OCI-LY1 (cell line): Measurements from ENCODE around the gene ASCC1.
A peak's percentile ranks its signal among the peaks of the same experiment; 100 is the strongest.

Source experiments
- H2AFZ ChIP-seq: fragments of 200-600 bp; sonication (generic), shearing (Covaris generic); 2 replicates; pipeline ENCODE4 v1.6.0; 2014; ENCODE audit warnings: antibody characterized with exemption, mild to moderate bottlenecking, low read length
- H3F3A ChIP-seq: fragments of 200-600 bp; sonication (generic), shearing (Covaris generic); 2 replicates; pipeline ENCODE4 v1.6.0; 2014; ENCODE audit warnings: mild to moderate bottlenecking, antibody characterized with exemption, low read length, moderate library complexity; ENCODE audit not compliant: insufficient read depth
- H3K27ac ChIP-seq: fragments of 200-600 bp; sonication (generic); 2 replicates; pipeline ENCODE4 v1.5.1; 2014; ENCODE audit warnings: low read length, mixed run types, mild to moderate bottlenecking, low read depth; ENCODE audit not compliant: poor library complexity, severe bottlenecking
- H3K27me3 ChIP-seq: fragments of 200-600 bp; sonication (generic); 2 replicates; pipeline ENCODE4 v1.6.0; 2014; ENCODE audit warnings: antibody characterized with exemption, mild to moderate bottlenecking, low read length, moderate library complexity; ENCODE audit not compliant: insufficient read depth
- H3K36me3 ChIP-seq: fragments of 200-600 bp; sonication (generic); 2 replicates; pipeline ENCODE4 v1.6.1; 2014; ENCODE audit warnings: mild to moderate bottlenecking, antibody characterized with exemption, low read length, moderate library complexity, mixed read lengths; ENCODE audit not compliant: insufficient read depth
- H3K4me1 ChIP-seq: fragments of 200-600 bp; sonication (generic); 2 replicates; pipeline ENCODE4 v1.5.1; 2014; ENCODE audit warnings: mild to moderate bottlenecking, low read length, moderate library complexity; ENCODE audit not compliant: insufficient read depth, severe bottlenecking
- H3K4me2 ChIP-seq: fragments of 200-600 bp; sonication (generic), shearing (Covaris generic); 2 replicates; pipeline ENCODE4 v1.6.1; 2014; ENCODE audit warnings: low read length
- H3K4me3 ChIP-seq: fragments of 200-600 bp; sonication (generic); 2 replicates; pipeline ENCODE4 v1.5.1; 2014; ENCODE audit warnings: low read length, low read depth, mild to moderate bottlenecking, mixed read lengths; ENCODE audit not compliant: poor library complexity, severe bottlenecking
- H3K79me2 ChIP-seq: fragments of 200-600 bp; shearing (Covaris generic); 2 replicates; pipeline ENCODE4 v1.6.1; 2016; ENCODE audit warnings: mixed run types, low read length, mixed read lengths; ENCODE audit not compliant: insufficient read depth
- H3K9ac ChIP-seq: fragments of 200-600 bp; sonication (generic), shearing (Covaris generic); 2 replicates; pipeline ENCODE4 v1.6.1; 2014; ENCODE audit warnings: mild to moderate bottlenecking, low read length, mixed read lengths
- H3K9me2 ChIP-seq: fragments of 200-600 bp; sonication (generic), shearing (Covaris generic); 2 replicates; pipeline ENCODE4 v1.6.1; 2014; ENCODE audit warnings: low read depth, mild to moderate bottlenecking, low read length, mixed read lengths
- H3K9me3 ChIP-seq: fragments of 200-600 bp; shearing (Covaris generic); 2 replicates; pipeline ENCODE4 v1.6.1; 2014; ENCODE audit warnings: low read length, mixed read lengths
- H4K20me1 ChIP-seq: fragments of 200-600 bp; sonication (generic), shearing (Covaris generic); 2 replicates; pipeline ENCODE4 v1.6.0; 2016; ENCODE audit warnings: mild to moderate bottlenecking, low read length; ENCODE audit not compliant: insufficient read depth
- CTCF ChIP-seq: fragments of 200-600 bp; sonication (generic), shearing (Covaris generic); IDR thresholded peaks from 2 replicates; pipeline ENCODE4 v1.5.1; 2017; ENCODE audit warnings: mild to moderate bottlenecking, antibody characterized with exemption, low read length, moderate library complexity, mixed read lengths
- EZH2 ChIP-seq: fragments of 200-600 bp; sonication (generic), shearing (Covaris generic); IDR thresholded peaks from 2 replicates; pipeline ENCODE4 v1.8.0; 2017; ENCODE audit warnings: borderline replicate concordance, mixed run types, mild to moderate bottlenecking, antibody characterized with exemption, low read length, moderate library complexity, mixed read lengths

Gene ASCC1

DNA sequence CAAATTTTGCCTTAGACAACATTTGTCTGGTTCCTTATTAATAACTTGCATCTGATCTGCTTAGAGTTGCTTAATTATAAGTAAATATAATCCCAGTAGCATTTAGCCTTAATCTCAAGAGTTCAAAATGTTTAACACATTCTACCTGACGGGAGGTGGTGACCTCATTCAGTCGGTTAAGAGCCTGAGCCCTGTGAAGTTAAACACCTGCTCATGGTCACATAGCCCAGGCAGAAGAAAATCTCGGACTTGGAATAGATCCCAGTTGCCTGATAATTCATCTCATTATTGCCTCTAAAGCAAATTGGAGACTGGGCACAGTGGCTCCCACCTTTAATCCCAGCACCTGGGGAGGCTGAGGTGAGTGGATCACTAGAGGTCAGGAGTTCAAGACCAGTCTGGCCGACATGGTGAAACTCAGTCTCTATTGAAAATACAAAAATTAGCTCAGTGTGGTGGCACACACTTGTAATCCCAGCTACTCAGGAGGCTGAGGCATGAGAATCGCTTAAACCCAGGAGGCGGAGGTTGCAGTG, 18.6 kb upstream of the ASCC1 start:
- Histone ChIP-seq H3K36me3 (peaks cover 53% of the 10 kb centered on the region), H2AFZ (no peak overlapping the region), H3F3A (peaks cover 3% of the 10 kb centered on the region; the same call in 1 of the 2 replicates), H4K20me1 (no peaks in the 10 kb centered on the region), H3K4me1 (no peaks in the 10 kb centered on the region), H3K4me3 (no peak overlapping the region), H3K27ac (no peak overlapping the region), H3K27me3 (no peaks in the 10 kb centered on the region), H3K9me2 (no peaks in the 10 kb centered on the region), H3K9ac (no peak overlapping the region), H3K4me2 (no peak overlapping the region), H3K79me2 (no peaks in the 10 kb centered on the region), H3K9me3 (no peaks in the 10 kb centered on the region)
- no peak for TF ChIP-seq EZH2
- TF ChIP-seq CTCF = no peak

GRCh38 chr10:72233621-72234020, 17.5 kb upstream of the ASCC1 start:
- H3F3A ChIP-seq = no peaks in the 10 kb centered on the region
- no peaks in the 10 kb centered on the region for H3K27me3 ChIP-seq
- peaks cover 3% of the 10 kb centered on the region for H3K4me1 ChIP-seq
- H3K9me3 ChIP-seq = no peaks in the 10 kb centered on the region
- no peak for TF ChIP-seq EZH2
- H3K9me2 ChIP-seq = no peaks in the 10 kb centered on the region
- H3K4me3 ChIP-seq = no peak overlapping the region
- no peak overlapping the region for H3K27ac ChIP-seq
- peaks cover 56% of the 10 kb centered on the region for H3K36me3 ChIP-seq
- no peak overlapping the region for H3K4me2 ChIP-seq
- H2AFZ ChIP-seq = no peak overlapping the region
- H3K9ac ChIP-seq = no peak overlapping the region
- no peaks in the 10 kb centered on the region for H3K79me2 ChIP-seq
- H4K20me1 ChIP-seq = no peaks in the 10 kb centered on the region

DNA sequence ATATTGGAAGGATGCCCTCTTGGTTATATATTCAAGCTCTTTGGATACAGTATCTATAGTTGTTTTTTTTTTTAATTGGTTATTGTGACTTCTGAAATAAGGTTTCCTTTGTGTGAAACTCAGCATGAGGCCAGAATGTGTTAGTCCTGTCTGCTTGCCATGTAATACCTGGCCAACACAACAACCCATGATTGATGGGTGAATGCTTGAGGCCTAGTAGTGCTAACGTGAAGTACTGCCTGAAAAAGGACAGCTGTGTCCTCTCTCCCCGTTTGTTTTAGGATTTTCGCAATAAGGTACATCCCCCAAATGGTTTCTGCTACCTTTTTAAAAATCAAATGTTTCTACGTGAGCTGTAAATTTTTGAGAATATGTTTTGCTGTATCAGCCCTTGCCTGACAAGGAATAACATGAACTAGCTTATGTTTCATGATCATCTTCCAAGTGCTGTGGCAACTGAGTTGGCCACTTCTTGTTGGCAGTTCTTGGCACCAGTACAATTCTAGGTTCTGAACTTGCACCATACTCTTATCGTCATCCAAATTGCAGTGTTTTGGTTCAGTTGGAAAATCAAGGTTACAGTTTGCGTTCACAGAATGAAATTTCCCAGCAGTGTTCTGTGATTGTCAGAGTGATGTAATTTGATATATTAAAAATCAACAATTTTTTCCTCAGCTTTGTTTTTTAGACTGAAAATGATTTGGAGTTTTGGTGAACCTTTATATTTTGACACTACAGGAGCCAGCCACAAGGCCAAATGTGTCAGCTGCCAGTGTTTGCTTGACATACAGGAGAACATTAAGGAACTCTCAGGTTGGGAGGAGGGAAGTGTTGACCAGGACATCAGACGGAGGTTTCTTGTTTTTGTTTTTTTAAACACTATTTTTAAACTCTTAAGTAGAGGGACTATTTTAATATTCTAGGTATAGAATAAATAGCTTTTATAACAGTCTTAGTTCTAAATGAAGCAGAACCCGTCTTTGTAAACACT, 13.5 kb upstream of the ASCC1 start:
- Histone ChIP-seq H3K4me3 (no peak overlapping the region), H3K4me1 (peaks cover 26% of the 10 kb centered on the region), H3K27me3 (no peaks in the 10 kb centered on the region), H2AFZ (no peak overlapping the region), H3K9me2 (no peaks in the 10 kb centered on the region), H3K79me2 (peaks cover 6% of the 10 kb centered on the region), H3F3A (no peaks in the 10 kb centered on the region), H3K27ac (peak overlapping the region; percentile 10), H3K9ac (no peak overlapping the region), H3K9me3 (no peaks in the 10 kb centered on the region), H3K36me3 (peaks cover 50% of the 10 kb centered on the region), H4K20me1 (no peaks in the 10 kb centered on the region), H3K4me2 (no peak overlapping the region)
- no peak for TF ChIP-seq EZH2
- TF ChIP-seq CTCF = no peak
